Right lobe of liver (tissue), 6 donors: Measurements from ENCODE around the gene MCTP1. TPM values are rescaled to one million over a fixed set of nuclear protein-coding genes. Genes with fewer than 3 reads are reported as not detected.

Source experiments
- ATAC-seq, 4 donors: fragments of 200-7000 bp; cut with Tn5 transposase; one replicate each; pipeline ENCODE4 v1.9.1; 2020; ENCODE audit warnings: mild to moderate bottlenecking in 4 of 4, moderate library complexity in 4 of 4
- DNase-seq, 3 donors: peaks; one replicate each; pipeline ENCODE4 v3.0.0-alpha.2; 2020
- H3K27ac ChIP-seq, 3 donors: fragments of 200-600 bp; one replicate each; pipeline ENCODE4 v1.8.0; 2022
- H3K27me3 ChIP-seq, 2 donors: fragments of 200-600 bp; one replicate each; pipeline ENCODE4 v1.8.0; 2022
- H3K36me3 ChIP-seq, 4 donors: fragments of 200-600 bp; sonication (generic) in 1 of 4; one replicate each; pipeline versions ENCODE4 v1.5.1 to v1.8.0; 2017 to 2022; ENCODE audit warnings: control low read depth in 1 of 4
- H3K4me1 ChIP-seq, 4 donors: fragments of 200-600 bp; sonication (generic) in 1 of 4; one replicate each; pipeline versions ENCODE4 v1.5.1 to v1.8.0; 2017 to 2022; ENCODE audit warnings: control low read depth in 1 of 4
- H3K4me3 ChIP-seq, 3 donors: fragments of 200-600 bp; one replicate each; pipeline ENCODE4 v1.8.0; 2022
- H3K9me3 ChIP-seq, 4 donors: fragments of 200-600 bp; sonication (generic) in 1 of 4; one replicate each; pipeline versions ENCODE4 v1.5.1 to v1.8.0; 2017 to 2022; ENCODE audit warnings: control low read depth in 1 of 4
- CTCF ChIP-seq, 4 donors: fragments of 200-600 bp in 3 of 4; fragments of 450-650 bp in 1 of 4; IDR thresholded peaks; one replicate each; pipeline versions ENCODE4 v1.5.1 to v1.8.0; 2016 to 2022; ENCODE audit warnings: antibody characterized with exemption in 4 of 4, mild to moderate bottlenecking in 2 of 4
- POLR2A ChIP-seq: fragments of 450-650 bp; IDR thresholded peaks from one replicate; pipeline ENCODE4 v1.6.1; 2017; ENCODE audit warnings: antibody characterized with exemption, mild to moderate bottlenecking
- WGBS: methylation state at CpG from one replicate; pipeline ENCODE4 v1.1.6; 2018; ENCODE audit warnings: low coverage, low lambda C conversion rate; ENCODE audit not compliant: insufficient coverage; ENCODE audit errors: missing lambda C conversion rate; 5-methylcytosine and 5-hydroxymethylcytosine counted together
- intact Hi-C, 2 donors: fragments of 100-400 bp; cut with DNase I; formaldehyde crosslinking; loops; one replicate each; pipeline versions ENCODE4 v1.11.2 to v1.14.1; 2022
- total RNA-seq, 6 experiments: library from RNA; depleted of rRNA in 2 of 6; stranded (reverse); fragments of >200 nt in 2 of 6; fragmentation: NEBNext Ultra II Directional in 3 of 6; extraction: Animal tissue kit (Norgen Biotek cat#: 25700) in 3 of 6; gene quantifications; one replicate each; pipeline versions ENCODE4 v1.1.0 to v1.2.4, GENCODE V29; 2016 to 2023
- donor health status: DM: no; HTN: yes; CAD: no.
- donor health status: DM: no; HTN: no; CAD: no.
- donor health status: DM: no; HTN: no; CAD: no.
- donor health status: DM: no; HTN: yes; CAD: no.
- donor health status: DM: no; HTN: yes; CAD: no.

The MCTP1 gene
- total RNA-seq, 6 experiments from 2014 or later, result 1.2 to 5.9 (median 3.5) TPM

GRCh38 chr5:94745786-94746730 is 538.8 kb downstream of the MCTP1 start:
- Histone ChIP-seq H3K4me3 (no peak overlapping the region), H3K9me3 (no peaks in the 10 kb centered on the region), H3K4me1 (no peaks in the 10 kb centered on the region), H3K27me3 (no peaks in the 10 kb centered on the region), H3K27ac (no peak overlapping the region), H3K36me3 (no peaks in the 10 kb centered on the region)
- no peak for TF ChIP-seq POLR2A
- TF ChIP-seq CTCF (IDR thresholded peaks at IDR 0.05), result no peak
- intact Hi-C loops, result no loop called here
- 47% methylated on average over 5 of the region's 5 CpGs for WGBS
- ATAC-seq (no peak), DNase-seq (no peak)

- Histone ChIP-seq H3K4me3 (no peak overlapping the region), H3K27me3 (no peaks in the 10 kb centered on the region), H3K9me3 (no peaks in the 10 kb centered on the region), H3K36me3 (peaks cover 0 to 1% (median 0%) of the 10 kb centered on the region in 4 donors), H3K4me1 (no peaks in the 10 kb centered on the region), H3K27ac (no peak overlapping the region)
- intact Hi-C loops, result no loop called here
- ATAC-seq (no peak), DNase-seq (no peak)
- no peak for TF ChIP-seq POLR2A
- no peak for TF ChIP-seq CTCF (IDR thresholded peaks at IDR 0.05)
- WGBS, result 55% methylated on average over 1 of the region's 2 CpGs
Measured at GRCh38 chr5:94744906-94745305, 540.0 kb downstream of the MCTP1 start.

DNA sequence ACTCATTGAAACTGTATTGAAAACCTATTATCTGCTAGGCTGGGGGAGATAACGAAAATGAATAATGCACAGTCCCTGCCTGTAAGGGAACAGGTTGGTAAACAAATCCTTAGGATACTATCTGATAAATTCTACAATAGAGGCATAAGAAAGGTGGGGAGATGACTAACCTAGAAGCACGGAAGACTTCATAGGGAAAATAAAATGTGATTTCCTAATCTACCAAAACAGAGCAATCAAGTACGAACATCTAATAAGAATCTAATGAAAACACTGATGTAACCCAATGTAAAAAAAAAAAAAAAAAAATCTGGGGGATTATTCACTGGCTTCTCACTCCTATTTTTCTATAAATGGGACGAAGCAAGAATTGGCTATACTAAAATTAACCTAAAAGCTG is 542.0 kb downstream of the MCTP1 start:
- H3K9me3 ChIP-seq, result no peaks in the 10 kb centered on the region
- H3K36me3 ChIP-seq, result peaks cover 0 to 1% (median 0%) of the 10 kb centered on the region in 4 donors
- no peak overlapping the region for H3K4me3 ChIP-seq
- intact Hi-C loops, result no loop called here
- WGBS, result 55% methylated on average over 4 of the region's 4 CpGs
- no peaks in the 10 kb centered on the region for H3K4me1 ChIP-seq
- ATAC-seq (no peak), DNase-seq (no peak)
- TF ChIP-seq POLR2A (no peak), CTCF (IDR thresholded peaks at IDR 0.05) (no peak)
- no peaks in the 10 kb centered on the region for H3K27me3 ChIP-seq
- no peak overlapping the region for H3K27ac ChIP-seq

DNA sequence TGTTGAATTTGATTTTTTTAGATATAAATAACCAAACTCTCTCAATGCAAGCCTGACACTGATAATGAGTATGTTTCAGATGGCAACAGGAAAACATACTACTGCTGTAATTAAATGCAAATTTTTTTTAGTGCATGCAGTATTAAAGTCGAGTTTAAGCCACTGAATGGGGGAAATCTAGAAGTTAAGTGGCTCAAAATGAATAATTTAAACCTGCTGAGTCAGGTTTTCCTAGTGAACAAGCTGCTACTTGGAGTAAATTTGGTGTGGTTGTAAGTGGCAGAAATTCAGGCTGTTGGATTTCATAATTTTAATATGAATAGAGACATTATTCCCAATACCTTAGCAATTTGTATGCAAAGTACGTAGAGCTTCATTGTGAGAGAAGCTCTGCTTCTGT is 544.6 kb downstream of the MCTP1 start:
- 51% methylated on average over 2 of the region's 2 CpGs for WGBS
- ATAC-seq, result no peak

More for the DNA sequence above, 544.6 kb downstream of the MCTP1 start:
- no peaks in the 10 kb centered on the region for H3K9me3 ChIP-seq
- no peak overlapping the region for H3K4me3 ChIP-seq
- H3K4me1 ChIP-seq, result no peaks in the 10 kb centered on the region
- DNase-seq, result no peak
- H3K36me3 ChIP-seq, result peaks cover 0 to 1% (median 0%) of the 10 kb centered on the region in 4 donors
- TF ChIP-seq CTCF (IDR thresholded peaks at IDR 0.05) (no peak), POLR2A (no peak)
- H3K27me3 ChIP-seq, result no peaks in the 10 kb centered on the region
- intact Hi-C loops, result no loop called here
- H3K27ac ChIP-seq, result no peak overlapping the region
